Renal cortical epithelial cell (primary cell): ENCODE data around the gene REL. TPM values are rescaled to one million over a fixed set of nuclear protein-coding genes. Genes with fewer than 3 reads are reported as not detected.
"Not testable (repeated sequence)": the region's sequence is repeated elsewhere in the genome, so short reads cannot be mapped to it uniquely, and the experiment has no call there.

Experiments
- DNase-seq: peaks from one replicate; pipeline ENCODE4 v3.0.0-alpha.2; 2011; ENCODE audit warnings: low read depth
- total RNA-seq: library from RNA; depleted of rRNA; stranded (reverse); fragments of >200 nt; gene quantifications from 2 replicates; pipeline ENCODE4 v1.2.3, GENCODE V29; 2014

Gene REL
- 6.9 and 12.4 TPM in 2 replicates for total RNA-seq

DNA sequence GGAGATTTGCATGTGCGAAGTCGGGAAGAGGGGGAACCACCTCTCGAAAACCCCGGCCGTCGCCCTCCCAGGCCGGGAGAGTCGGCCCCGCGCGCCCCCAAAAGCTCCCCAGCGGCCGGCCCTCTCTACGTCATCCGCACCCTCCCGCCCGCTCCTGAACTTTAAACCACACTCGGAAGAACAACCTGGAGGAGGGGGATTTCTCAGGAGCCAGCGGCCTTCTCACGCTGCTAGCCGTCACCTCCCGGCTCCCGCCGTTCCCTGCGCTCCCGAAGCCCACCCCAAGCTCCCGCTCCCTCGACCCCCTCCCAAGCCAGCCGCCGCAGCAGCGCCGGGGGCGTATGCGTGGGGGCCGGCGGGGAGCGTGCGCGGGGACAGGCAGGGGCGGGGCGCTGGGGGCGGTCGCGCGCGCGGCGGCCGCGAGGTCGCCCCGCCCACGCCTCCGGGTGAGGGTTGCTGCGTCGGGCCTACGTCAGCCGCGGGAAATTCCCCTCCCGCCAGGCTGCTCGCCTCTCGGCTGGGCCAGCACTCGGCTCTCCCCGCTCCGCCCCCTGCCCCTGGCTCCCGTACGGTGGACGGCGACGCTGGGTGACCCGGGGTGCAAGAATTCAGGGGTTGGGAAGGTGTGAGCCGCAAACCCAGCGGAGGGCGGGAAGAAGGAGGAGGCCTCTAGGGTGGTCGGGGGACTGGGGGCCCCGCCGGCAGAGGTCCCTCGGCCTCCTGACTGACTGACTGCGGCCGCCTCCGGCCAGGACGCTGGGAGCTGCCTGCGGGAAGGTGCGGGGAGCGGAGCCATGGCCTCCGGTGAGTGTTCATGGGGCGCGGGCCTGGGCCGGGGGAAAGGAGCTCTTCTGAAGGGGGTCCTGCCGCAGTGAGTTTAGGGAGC lies at the start of gene REL:
REL (plus strand) TSS at position 528 of the 886 bp plus-strand sequence; CDS start at position 795, 267 bp downstream.
- peak; percentile 76 for DNase-seq

DNA sequence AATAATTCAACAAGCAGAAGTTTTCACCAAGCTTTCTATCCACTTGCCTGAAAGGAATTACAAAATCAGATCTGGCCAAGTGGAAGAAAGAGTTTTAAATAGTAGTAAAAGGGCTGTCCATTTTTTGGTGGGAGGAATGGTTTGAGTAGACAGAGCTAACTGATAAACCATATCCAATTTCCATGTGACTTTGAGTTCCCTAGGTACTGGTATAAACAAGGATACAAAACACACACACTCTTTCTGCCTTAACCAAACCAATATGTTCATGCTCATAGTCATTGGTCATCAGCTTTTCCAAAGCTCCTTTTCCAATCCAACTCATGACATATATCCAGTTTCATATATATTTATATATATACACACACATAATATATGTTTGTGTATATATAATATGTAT lies 49.5 kb upstream of the REL start:
- no peak for DNase-seq

DNA sequence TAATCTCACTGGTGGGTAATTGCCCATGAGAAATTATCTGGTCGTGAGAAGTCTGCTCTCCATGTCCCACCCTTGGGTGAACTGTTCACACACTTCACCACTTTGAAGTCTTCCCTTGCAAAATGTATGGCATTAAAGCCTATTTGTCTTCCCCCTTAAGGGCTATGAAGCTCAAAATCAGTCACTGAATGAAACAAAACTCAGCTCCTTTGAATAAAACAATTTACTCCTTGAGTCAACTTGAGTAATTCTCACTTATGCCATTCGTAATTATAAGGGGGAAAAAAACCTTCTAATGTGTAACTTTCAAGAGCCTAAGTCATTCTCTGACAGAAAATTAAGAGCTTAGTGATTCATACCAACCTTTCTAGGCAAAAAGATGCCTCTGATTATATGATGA lies 48.8 kb upstream of the REL start:
- no peak for DNase-seq

DNA sequence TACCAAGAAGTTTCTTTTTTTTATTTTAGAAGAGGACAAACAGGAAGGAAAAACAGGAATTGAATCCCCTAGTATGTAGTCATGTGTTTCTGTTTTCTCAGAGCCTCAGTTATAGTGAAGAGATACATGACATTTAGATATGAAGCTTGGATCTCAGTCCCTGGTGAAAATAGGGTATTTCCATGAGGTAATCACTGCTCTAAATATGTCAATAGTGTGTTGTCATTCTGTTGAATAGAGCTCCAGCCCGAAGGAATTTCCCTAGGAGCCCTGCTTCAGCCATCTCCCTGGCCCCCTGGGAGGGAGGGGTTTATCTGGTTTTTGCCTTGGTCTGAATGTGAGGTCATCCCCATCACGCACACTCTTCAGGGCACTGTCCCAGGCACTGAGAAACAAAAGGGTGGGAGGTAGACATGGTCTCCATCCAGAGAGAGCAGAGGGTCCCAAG lies 47.1 kb upstream of the REL start:
- DNase-seq, result no peak

DNA sequence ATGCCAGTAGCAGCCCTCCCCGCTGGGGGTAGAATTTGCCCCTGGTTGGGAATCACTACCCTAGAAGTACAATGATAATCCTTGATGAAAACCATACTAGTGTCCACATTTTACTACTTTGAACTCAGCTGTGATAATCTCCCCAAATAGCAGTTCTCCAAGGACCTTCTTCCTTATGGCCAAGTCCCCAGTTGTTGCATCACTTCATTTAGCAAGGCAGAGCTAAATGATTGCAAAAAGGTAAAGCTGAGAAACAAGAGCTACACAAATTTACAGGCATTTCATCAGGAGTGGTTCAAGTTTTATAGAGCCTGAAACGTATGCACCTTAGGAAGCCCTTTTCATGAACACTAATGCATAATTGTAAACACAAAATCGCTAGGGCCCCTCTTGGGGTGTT lies 44.9 kb upstream of the REL start:
- DNase-seq, result no peak

DNA sequence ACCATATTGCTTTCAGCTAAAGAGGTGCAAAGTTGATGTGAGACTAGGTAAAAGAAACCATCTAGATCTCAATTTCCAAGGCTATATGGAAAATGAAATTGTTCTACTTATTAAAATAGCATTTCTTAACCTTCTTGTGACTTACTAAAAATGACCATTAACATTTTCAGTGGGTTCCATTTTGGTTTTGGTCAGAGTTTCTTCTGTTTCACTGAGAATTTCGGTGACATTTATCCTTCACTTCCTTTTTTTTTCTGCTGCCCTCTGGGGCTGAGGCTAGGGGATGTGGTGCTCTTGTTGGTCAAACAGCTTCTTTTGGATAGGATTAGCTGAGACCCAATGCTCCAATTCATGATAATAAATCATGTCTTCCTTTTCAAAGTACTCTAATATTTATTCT lies 44.3 kb upstream of the REL start:
- no peak for DNase-seq

DNA sequence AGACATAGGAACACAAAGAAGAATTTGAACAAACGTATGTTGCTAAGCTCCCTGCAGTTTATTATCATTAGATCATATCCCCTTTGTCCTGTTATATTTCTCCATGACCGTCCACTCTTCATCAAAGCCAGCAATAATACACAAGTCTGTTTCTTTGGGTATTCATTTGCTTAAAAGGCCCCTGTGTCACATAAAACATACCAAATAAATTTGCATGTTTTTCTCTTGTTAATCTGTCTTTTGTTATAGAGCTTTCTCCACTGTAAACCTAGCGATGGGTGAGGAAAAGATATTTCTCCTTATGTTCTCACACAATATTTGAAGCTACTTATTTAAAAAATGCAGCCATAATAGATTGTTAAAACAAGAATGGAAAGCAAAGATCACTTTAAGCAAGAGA lies 42.9 kb upstream of the REL start:
- no peak for DNase-seq

DNA sequence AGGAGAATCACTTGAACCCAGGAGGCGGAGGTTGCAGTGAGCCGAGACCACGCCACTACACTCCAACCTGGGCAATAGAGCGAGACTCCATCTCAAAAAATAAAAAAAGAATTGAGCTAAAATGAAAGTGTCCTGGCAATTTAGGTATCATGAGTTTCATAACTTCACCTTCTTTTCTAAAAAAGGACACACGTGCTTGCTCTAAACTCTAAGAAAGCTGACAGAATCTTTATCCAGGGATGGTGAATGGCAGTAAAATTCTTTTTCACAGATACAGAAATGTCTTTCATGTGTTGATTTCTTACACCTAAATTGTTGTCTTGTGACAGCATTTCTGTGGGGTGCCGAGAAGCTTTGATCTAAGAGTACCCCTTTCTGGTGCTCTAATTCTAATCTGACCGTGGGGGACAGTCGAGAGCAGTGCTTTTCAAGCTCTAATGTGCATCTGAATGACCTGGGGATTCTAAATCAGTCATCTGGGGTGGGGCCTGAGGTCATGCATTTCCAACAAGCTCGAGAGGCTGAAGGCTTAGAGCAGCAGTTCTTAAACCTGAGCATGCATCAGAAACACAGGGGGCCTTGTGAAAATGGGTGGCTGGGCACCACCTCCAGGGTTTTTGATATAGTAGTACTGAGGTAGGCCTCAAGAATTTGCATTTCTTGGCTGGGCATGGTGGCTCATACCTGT lies 42.1 kb upstream of the REL start:
- DNase-seq, result no peak

DNA sequence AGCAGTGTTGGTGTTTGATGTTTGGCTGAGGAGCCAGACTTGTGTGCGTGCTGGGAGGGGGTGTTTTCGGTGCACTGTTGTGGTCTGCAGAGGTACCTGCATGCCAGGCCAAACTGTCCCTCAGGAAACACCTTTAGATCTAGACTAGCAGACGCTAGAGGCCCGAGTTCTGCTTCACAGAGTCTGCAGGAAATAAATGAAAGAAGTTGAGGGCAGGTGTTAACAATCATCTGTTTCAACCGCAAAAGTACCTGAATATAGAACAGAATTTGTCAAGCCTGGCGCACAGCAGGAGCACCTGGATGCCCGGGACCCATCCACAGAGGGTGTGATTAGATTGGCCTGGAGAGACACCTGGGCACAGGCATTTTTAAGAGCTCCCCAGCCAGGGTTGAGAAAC lies 40.5 kb upstream of the REL start:
- DNase-seq, result no peak

DNA sequence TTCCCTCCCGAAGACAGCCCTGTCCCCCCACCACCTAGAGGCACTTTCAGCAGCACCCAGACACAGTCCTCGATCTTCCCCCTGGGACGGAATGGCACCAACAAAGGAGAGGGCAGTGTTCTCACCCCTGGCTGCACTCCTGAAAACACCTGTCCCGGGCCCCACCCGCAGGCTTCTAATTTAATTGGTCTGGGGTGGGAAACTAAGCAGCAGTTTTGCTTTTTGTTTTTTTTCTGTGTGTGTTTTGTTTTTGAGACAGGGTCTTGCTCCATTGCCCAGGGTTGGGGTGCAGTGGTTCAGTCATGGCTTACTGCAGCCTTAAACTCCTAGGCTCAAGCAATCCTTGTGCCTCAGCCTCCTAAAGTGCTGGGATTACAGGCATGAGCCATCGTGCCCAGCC lies 38.4 kb upstream of the REL start:
- no peak for DNase-seq

DNA sequence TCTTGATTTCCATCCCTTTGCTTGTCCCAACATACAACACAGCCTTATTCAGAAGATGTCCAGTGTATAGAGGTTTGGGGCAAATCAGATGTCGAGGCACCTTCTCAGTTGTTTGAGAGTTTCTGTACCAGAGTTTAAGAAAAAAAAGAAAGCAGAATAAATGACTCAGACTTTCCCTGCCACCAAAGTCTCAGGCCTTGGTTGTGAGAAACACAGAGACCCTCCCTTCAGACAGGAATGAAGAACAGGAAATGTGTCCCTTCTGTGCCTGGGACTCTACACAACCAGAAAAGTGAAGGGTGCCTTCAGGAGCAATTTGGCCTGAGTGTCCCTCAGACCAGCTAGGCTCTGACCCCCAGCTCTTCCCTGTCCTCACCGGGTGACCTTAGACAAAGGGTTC lies 37.3 kb upstream of the REL start:
- DNase-seq, result no peak

DNA sequence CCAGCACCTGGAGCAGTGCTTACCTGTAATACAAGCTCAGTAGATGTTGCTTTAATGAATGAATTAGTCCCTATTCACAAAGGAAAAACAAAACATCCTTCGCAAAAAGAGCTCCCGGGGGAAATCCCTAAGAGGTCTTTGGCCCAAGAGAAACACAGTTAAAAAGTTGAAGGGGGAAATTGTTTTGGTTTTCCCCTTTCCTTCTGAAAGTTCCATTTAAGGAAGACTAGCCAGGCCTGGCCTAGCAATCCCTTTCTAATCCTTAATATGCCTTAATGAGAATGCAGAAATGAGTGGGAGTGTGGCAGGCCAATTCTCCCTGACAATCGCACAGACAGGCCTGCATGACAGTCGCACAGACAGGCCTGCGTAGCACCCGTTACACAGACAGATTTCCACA lies 33.5 kb upstream of the REL start:
- no peak for DNase-seq

DNA sequence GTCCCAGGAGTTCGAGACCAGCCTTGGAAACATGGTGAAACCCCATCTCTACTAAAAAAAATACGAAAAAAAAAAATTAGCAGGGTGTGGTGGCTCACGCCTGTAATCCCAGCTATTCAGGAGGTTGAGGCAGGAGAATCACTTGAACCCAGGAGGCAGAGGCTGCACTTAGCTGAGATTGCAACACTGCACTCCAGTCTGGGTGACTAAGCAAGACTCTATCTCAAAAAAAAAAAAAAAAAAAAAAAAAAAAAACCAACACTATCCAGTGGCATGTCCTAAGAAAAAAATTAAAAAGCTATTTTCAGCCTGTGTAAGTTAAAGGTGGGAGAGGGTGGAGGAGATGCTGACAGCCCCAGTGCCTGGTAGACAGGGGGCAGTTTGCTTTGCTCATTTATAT lies 32.2 kb upstream of the REL start:
- no peak for DNase-seq

DNA sequence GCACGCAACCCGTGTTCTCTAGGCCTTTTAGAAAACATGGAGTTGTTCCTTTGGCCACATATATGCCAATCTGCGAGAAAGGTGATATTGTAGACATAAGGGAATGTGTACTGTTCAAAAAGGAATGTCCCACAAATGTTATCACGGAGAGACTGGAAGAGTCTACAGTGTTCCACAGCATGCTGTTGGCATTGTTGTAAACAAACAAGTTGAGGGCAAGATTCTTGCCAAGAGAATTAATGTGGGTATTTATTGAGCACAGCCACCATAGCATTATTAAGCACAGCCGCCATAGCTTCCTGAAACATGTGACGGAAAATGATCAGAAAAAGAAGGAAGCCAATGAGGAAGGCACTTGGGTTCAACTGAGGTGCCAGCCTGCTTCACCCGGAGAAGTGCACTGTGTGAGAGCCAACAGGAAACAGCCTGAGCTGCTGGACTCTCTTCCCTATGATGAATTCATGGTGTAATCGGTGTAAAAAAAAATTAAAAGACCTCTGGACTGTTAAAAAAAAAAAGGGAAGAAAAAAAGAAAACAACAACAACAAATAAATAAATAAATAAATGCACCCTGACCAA lies 29.0 kb upstream of the REL start:
- no peak for DNase-seq

DNA sequence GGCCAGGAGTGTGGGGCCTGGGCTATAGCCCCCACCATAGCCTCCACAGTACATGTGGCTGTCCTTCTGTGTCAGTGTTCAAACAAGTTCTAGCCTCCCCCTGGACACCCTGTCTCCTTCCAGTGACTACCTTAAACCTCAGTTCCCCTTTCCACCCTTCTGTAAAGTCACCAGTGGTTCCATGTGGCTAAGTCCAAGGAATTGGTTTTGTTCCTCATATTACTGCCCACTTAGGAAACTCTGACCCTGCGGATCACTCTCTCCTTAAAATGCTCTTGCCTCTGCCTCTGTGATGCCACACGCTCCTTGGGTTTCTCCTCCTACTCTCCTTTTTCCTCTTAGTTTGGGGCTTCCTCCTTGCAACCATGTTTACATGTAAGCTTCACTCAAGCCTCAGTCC lies 27.8 kb upstream of the REL start:
- no peak for DNase-seq

DNA sequence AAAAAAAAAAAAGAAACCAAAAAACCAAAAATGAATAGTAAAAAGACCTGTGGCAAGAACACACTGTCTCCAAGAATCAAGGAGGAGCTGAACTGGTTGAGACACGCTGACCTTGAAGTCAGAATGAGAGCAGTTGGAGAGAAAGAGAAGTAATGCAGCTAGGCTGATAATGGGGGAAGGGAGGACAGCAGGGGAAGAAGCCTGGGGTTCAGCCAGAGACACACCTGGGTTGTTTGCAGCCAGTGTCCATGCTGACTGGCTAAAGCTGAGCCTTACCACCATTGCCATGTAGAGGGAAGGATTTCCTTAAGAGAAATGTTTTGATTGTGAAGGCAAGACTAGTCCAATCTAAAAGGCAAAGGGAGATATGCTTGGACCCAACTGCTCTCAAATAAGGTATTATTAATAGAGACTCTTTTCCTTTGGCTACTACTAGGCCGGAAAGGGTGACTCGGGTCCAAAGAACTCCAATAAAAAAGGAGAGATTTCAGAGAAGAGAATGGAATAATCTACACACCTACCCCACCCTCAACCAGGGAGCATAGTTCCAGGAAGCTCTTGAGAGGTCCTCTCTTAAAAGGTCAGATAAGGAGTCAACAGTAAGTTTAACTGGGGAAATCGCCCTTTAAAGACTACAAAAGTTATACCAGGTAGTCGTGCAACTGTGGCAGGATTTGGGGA lies 25.2 kb upstream of the REL start:
- no peak for DNase-seq

DNA sequence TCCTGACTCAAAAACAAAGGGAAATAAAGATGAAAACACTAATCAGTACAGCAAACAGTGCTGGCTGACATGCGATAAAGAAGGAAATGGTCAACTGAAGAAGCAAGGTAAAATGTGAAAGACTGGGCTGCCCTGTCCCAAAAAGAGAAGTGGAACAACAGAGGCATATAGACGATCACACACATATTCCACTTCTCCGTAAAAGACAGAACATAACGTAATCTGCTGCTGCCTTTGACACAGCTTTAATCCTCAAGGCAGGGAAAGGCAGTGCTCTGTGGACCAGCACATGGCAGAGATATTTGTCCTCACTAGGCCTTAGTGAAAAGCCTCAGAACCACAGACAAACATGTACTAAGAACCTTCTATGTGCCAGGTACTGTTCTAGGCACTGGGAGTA lies 24.3 kb upstream of the REL start:
- no peak for DNase-seq

DNA sequence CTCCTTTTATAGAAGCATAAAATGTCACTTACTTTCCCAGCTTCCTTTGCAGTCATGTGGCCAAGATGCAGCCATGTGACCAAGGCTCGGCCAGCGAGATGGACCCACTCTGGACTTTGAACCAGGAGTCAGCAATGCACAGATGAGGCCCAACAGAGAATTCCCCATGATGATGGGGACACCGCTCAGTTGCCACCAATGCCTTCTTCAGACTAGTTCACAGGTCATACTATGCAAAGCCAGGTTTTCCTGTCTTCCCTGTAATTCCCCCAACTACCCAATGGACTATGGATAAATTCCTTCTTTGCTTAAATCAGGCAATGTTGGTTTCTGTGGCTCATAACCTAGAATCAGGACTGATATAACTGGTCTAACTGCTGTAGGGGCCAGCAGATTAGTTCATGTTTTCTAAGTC lies 22.5 kb upstream of the REL start:
- no peak for DNase-seq

DNA sequence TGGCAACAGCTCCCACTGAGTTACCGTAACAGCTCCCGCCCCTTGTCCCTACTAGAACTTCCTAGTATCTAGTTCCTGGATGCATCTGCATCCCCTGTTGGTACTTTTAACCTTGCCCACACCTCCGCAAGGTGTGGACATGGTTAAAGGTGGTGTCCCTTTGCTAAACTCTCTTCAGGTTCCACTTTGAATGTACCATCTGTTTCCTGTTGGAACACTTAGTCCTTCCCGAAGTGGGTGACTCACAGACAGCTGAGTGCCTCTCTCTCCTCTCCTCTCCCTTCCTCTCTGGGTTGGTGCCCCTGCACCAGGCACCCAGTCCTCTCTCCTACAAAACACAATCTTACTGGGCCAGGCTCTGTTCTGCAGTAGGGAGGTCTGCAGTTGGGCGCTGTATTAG lies 19.6 kb upstream of the REL start:
- no peak for DNase-seq

DNA sequence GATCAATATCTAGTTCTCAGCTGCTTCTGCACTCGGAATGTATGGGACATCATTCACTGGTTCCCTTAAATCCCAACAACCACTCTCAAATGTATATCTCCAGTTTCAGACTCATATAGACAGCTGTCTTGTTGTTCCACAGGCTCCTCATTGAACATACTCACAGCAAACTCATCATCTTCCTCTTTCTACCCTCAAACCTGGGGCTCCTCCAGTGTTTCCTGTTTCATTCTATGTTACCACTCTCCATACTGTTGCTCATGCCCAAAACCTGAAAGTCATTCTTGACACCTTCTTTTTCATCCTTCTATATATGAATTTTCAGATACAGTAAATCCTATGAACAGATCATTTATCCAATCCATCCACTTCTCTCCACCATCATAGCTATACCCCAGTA lies 18.7 kb upstream of the REL start:
- no peak for DNase-seq

DNA sequence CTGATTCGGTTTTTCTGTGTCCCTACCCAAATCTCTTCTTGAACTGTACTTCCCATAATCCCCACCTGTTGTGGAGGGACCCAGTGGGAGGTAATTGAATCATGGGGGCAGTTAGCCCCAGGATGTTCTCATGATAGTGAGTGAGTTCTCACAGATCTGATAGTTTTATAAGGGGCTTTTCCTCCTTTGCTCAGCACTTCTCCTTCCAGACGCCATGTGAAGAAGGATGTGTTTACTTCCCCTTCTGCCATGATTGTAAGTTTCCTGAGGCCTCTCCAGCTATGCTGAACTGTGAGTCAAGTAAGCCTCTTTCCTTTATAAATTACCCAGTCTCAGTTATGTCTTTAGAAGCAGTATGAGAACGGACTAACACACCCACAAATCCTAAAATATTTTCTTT lies 16.0 kb upstream of the REL start:
- not testable (repeated sequence) for DNase-seq

DNA sequence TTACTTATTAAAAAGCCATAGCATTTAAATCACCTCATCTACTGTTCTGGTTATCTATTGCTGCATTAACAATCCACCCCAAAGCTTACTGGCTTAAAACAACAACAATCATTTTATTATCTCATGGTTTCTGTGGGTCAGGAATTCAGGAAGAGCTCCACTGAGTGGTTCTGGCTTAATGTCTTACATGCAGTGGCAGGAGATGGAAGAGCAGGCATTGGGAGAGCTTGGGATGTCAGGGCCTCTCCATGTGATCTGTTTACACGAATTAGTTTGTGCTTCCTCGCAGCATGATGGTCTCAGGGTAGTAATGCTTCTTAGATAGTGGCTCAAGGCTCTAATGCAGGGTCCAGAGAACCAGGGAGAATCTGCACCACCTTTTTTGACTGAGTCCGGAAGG lies 14.4 kb upstream of the REL start:
- DNase-seq, result no peak
